ENCODE results near the gene NLRP12.

GRCh38 chr19:53810187-53810546 lies 13.9 kb downstream of the NLRP12 start:
- TF ChIP-seq POLR2A (IDR thresholded peaks at IDR 0.05) (no peak), CTCF (IDR thresholded peaks at IDR 0.05) (no peak)
